Stimulated activated CD4-positive, alpha-beta T cell treated with anti-CD3 and anti-CD28 coated beads, Interleukin-12 subunit alpha, Interleukin-12 subunit beta, amount 100 ng/mL, for 4 hours (primary cell): Measurements from ENCODE around the gene VARS1.
"Not testable (repeated sequence)": the region's sequence is repeated elsewhere in the genome, so short reads cannot be mapped to it uniquely, and the experiment has no call there.

ENCODE experiments used
- DNase-seq: peaks from one replicate; pipeline ENCODE4 v3.0.0-alpha.2; 2020

The VARS1 gene

DNA sequence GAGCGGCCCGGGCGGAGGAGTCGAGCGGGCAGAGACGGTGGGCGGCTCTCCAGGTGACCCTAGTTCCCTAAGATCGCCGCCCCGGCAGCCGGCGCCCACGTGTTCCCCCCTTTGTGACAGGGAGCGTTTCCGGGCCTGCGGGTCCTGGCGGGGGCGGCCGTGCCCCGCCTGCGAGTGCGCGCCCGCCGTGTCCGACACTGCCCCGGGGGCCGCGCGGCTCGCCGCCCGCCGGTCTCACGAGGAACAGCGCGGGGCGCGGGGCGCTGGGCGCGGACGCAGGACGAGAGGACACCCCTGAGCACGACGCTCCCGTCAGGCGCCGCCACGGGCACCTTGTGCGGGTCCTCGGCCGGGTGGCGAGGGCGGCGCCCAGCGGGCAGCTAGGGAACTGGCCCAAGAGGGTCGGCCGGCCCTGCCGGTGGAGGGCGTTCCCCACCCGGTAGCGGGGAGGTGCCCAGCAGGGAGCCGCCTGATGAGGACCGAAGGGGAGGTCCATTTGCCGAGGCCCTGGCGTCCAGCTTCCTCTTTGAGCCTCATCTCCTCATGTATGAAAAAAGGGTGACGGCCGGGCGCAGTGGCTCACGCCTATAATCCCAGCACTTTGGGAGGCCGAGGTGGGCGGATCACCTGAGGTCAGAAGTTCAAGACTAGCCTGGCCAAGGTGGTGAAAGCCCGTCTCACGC lies at the start of gene VARS1:
Gene VARS1, minus strand, starts transcription at position 137 of the 683 bp plus-strand sequence. CDS start 535 bp downstream, outside the sequence.
- peak; percentile 79 for DNase-seq

DNA sequence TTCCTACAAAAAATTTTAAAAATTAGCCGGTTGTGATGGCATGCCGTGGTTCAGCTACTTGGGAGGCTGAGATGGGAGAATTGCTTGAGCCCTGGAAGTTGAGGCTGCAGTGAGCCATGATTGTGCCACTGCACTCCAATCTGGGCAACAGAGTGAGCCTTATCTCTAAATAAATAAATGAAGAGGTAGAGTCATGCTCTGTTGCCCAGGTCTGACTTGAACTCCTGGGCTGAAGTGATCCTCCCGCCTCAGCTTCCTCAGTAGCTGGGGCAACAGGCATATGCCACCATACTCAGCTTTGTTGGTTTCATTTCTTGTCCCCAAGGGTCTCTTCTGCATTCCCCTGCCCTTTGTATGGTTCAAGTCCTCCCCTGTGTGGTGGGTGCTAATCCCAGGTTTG lies 49.0 kb upstream of the VARS1 start:
- DNase-seq, result no peak

DNA sequence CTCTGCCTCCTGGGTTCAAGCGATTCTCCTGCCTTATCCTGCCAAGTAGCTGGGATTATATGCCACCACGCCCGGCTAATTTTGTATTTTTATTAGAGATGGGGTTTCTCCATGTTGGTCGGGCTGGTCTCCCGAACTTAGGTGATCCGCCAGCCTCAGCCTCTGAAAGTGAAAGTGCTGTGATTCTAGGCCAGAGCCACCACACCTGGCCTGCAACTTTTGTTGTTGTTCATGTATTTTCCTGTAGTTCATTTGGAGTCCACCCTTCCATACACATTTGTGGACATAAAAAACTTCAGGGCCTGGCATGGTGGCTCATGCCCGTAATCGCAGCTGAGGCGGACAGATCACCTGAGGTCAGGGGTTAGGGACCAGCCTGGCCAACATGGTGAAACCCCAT lies 46.5 kb upstream of the VARS1 start:
- no peak for DNase-seq

DNA sequence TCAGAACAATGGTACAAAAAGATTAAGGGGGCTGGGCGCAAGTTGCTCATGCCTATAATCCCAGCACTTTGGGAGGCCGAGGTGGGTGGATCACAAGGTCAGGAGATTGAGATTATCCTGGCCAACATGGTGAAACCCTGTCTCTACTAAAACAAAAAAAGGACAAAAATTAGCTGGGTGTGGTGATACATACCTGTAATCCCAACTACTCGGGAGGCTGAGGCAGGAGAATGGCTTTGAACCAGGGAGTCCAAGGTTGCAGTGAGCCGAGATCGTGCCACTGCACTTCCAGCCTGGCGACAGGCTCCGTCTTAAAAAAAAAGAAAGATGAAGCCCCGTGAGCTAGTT lies 44.2 kb upstream of the VARS1 start:
- DNase-seq, result not testable (repeated sequence)

DNA sequence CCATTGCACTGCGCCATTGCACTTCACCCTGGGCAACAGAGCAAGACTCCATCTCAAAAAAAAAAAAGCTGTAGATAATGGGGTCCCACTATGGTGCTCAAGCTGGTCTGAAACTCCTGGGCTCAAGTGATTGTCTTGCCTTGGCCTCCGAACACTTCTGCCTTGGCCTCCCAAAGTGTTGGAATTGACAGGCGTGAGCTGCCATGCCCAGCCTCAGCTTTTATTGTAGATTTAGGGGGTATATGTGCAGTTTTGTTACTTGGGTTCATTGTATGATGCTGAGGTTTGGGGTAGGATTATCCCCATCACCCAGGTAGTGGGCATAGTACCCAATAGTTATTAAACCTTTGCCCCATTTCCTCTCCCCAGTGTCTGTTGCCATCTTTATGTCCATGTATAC lies 43.4 kb upstream of the VARS1 start:
- no peak for DNase-seq

DNA sequence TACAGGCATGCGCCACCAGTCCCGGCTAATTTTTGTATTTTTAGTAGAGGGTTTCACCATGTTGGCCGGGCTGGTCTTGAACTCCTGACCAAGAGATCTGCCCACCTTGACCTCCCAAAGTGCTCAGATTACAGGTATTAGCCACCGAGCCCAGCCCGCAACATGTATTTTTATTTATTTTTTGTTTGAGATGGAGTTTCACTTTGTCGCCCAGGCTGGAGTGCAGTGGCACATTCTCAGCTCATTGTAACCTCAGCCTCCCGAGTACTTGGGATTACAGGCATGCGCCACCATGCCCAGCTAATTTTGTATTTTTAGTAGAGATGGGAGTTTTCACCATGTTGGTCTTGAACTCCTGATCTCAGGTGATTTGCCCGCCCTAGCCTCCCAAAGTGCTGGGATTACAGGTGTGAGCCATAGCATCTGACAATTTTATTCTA lies 42.6 kb upstream of the VARS1 start:
- not testable (repeated sequence) for DNase-seq

DNA sequence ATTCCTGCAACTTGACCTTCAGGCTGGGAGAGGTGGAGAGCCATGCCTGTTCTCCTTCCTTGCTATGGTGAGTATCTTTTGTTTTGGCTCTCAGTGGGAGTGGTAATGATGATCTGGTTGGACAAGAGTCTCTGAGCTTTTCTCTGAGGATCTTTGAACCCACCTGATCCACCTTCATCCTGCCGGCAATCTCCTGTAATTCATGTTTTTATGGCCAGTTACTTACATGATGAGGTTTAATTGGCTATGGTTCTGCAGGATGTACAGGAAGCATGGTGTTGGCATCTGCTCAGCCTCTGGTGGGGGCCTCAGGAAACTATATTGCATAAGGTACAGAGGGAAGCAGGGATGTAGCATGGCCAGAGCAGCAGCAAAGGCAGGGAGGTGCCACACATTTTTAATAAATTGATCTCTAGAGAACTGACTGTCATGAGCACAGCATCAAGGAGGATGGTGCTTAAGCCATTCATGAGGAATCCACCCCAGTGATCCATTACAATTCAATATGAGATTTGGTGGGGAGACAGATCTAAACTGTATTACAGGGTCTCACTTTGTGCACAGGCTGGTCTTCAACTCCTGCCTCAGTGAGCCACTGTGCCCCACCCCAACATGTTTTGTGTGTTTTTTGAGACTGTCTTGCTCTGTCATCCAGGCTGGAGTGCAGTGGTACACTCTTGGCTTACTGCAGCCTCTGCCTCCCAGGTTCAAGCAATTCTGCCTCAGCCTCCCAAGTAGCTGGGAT lies 42.0 kb upstream of the VARS1 start:
- DNase-seq, result no peak

DNA sequence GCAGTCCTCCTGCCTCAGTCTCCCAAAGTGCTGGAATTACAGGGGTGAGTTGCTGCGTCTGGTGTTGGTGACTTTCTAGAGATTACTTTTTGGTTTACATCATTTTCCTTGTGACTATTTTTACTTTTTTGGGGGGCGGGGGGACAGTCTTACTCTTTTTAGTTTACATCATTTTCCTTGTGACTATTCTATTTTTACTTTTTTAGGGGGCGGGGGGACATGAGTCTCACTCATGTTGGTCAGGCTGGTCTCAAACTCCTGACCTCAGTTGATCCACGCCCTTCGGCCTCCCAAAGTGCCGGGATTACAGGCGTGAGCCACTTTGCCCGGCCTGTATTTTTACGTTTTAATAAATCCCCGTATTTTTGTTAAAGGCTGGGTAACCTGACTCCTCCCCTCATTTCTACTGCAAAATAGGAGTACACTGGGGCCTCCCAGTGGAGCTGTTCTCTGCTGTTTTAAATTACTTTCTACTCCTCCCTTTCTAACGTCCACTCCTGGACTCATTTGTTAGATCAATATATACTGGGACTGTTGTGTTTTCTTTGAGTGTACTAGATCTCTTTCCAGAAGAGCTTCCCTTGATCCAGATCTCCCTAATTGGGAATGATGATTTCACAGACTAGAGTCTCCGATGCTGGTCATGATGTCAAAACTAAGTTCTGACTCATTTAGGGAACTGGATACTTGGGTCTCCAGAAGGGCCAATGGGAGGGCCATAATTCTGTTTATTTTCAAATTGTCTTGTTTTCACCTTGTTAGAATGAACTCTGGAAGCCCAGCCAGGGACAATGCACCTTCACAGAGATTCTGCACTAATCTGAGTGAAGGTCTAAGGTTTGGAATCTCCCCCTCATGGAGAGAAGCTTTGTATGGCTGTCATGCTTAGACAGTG lies 41.2 kb upstream of the VARS1 start:
- DNase-seq, result no peak

DNA sequence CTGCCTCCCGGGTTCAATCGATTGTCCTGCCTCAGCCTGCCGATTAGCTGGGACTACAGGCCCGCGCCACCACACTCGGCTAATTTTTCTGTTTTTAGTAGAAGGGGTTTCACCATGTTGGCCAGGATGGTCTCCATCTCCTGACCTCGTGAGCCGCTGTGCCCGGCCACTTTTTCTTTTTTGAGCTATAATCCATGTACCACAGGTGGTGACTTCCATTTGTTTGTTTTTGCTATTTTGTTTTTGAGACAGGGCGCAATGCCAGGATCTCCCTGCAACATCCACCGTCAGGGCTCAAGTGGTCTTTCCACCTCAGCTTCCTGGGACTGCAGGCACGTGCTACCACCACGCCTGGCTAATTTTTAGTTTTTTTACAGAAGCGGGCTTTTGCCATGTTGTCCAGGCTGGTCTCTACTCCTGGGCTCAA lies 40.5 kb upstream of the VARS1 start:
- no peak for DNase-seq

DNA sequence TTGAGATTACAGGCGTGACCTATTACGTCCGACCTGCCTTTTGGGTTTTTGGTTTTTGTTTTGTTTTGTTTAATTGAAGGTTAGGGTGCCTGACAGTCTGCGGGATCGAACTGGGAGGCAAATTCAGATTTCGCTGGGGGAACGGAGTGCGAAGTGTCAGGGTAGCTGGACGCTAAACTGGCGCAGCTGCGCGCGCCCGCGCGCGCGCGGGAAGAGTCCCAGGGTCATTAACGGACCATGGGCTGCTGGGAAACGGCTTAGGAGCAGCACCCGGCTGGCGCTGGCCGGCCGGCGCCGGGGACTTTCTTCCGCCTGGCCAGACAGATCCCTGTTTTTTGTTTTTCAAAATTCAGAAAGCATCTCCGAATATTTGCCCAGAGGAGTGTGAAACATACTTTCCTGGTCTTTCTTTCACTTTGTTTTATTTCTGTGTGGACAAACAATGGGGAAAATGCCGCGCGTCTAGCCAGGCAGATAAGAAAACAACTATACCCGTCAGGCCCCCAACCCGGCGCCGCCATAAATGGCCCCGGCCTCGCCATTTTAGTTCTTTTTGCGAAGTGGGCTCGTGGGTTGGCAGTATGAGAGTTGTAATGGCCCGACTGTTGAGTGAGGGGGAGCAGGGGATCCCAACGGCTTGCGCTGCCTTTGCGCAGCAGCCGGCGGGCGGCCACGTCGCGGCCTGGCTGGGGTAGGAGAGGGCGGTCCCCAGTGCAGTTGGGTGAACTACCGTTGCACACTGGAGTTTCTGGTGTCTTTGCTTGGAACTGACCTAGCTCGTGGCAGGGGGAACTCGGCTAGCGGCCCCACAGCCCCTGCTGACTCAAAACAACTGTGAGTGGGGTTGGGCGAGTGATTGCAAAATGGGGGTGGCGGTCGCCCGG lies 39.1 kb upstream of the VARS1 start:
- peak; percentile 79 for DNase-seq

DNA sequence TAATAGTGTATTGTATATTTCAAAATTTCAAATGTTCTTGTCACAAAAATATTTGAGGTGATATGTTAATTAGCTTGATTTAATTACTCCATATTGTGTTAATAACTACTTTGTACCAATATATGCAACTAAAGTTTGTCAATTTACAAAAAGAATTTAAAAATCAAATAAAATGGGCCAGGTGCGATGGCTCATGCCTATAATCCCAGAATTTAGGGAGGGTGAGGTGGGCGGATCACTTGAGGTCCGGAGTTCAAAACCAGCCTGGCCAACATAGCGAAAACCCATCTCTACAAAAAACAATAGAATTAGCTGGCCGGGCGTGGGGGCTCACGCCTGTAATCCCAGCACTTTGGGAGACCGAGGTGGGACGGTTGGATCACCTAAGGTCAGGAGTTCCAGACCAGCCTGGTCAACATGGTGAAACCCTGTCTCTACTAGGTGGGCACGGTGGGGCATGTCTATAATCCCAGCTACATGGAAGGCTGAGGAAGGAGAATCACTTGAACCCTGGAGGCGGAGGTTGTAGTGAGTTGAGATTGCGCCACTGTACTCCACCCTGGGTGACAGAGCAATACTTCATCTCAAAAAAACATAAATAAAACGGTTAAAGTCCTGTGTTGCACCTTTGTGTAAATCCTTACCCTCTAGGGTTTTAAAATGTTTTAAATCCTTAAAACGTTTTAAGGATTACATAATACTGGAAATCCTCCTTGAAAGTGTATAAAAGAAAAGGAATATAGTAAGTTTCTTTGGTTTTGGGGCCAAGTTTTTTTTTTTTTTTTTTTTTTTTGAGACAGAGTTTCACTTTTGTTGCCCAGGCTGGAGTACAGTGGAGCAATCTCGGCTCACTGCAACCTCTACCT lies 36.0 kb upstream of the VARS1 start:
- DNase-seq, result no peak

DNA sequence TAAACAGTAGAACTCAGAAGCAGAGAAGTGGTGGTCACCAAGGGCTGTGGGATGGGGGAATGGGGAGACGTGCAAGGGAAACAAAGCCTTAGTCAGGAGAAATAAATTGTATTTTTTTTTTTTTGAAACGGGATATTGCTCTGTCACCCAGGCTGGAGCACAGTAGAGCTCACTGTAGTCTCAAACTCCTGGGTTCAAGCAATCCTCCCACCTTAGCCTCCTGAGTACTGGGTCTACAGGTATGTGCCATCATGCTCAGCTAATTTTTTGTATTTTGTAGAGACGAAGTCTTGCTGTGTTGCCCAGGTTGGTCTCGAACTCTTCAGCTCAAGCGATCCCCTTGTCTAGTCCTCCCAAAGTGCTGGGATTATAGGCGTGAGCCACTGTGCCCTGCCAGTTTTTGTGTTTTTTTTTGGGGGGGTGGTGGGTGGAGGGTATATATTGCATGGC lies 35.4 kb upstream of the VARS1 start:
- no peak for DNase-seq

DNA sequence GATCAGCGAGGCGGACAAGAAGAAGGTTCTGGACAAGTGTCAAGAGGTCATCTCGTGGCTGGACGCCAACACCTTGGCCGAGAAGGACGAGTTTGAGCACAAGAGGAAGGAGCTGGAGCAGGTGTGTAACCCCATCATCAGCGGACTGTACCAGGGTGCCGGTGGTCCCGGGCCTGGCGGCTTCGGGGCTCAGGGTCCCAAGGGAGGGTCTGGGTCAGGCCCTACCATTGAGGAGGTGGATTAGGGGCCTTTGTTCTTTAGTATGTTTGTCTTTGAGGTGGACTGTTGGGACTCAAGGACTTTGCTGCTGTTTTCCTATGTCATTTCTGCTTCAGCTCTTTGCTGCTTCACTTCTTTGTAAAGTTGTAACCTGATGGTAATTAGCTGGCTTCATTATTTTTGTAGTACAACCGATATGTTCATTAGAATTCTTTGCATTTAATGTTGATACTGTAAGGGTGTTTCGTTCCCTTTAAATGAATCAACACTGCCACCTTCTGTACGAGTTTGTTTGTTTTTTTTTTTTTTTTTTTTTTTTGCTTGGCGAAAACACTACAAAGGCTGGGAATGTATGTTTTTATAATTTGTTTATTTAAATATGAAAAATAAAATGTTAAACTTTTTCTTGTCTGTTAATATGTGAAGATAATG lies 34.2 kb upstream of the VARS1 start:
- DNase-seq, result no peak

DNA sequence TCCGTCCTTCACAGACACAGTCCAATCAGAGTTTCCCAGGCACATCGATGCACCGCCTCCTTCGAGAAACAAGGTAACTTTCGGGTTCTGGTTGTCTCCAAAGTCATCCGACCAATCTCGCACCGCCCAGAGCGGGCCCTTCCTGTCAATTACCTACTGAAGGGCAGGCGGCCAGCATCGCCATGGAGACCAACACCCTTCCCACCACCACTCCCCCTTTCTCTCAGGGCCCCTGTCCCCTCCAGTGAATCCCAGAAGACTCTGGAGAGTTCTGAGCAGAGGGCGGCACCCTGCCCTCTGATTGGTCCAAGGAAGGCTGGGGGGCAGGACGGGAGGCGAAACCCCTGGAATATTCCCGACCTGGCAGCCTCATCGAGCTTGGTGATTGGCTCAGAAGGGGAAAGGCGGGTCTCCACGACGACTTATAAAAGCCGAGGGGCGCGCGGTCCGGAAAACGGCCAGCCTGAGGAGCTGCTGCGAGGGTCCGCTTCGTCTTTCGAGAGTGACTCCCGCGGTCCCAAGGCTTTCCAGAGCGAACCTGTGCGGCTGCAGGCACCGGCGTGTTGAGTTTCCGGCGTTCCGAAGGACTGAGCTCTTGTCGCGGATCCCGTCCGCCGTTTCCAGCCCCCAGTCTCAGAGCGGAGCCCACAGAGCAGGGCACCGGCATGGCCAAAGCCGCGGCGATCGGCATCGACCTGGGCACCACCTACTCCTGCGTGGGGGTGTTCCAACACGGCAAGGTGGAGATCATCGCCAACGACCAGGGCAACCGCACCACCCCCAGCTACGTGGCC lies 31.9 kb upstream of the VARS1 start, which contains the start of gene HSPA1B:
Gene HSPA1B, plus strand, starts transcription at position 453 of the 794 bp plus-strand sequence. Its CDS starts 213 bp downstream, at position 666.
- DNase-seq, result peak; percentile 83

DNA sequence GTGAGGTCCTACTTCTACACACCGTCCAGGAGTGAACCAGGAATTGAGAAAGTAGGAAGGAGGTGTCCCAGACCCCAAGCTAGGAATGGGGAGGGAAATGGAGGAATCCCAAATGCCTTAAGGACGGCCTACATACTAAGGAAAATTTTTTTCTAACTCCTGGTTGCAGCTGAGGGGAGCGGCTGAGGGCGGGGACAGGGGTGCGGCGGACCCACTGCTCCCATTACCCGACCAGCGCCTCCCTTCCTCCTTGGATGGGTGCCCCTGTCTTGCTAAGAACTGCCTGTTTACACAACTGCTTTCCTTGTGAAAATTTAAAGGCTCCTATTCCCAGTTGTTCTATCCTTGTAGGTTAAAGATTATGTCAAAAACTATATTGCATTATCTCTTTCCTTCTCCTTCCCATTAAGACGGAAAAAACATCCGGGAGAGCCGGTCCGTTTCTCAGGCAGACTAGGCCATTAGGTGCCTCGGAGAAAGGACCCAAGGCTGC lies 31.3 kb upstream of the VARS1 start:
- DNase-seq, result no peak

DNA sequence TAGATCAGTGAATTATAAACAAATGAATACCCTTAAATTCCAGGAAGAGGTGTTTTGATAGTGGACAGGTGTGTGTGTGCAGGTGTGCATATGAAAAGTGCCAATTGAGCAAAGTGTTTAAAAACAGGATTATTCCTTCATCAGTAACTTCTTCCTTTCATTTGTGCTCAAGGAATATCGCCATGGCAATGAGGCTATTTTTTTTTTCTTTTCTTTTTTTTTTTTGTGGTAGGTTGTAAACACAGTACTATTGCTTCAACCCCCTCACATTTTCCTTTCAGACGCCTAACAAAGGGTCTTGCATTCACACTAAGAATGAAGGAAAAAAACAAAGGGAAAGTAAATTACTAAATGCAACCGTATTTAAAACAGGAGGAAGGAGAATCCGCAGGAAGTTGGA lies 30.0 kb upstream of the VARS1 start:
- no peak for DNase-seq

DNA sequence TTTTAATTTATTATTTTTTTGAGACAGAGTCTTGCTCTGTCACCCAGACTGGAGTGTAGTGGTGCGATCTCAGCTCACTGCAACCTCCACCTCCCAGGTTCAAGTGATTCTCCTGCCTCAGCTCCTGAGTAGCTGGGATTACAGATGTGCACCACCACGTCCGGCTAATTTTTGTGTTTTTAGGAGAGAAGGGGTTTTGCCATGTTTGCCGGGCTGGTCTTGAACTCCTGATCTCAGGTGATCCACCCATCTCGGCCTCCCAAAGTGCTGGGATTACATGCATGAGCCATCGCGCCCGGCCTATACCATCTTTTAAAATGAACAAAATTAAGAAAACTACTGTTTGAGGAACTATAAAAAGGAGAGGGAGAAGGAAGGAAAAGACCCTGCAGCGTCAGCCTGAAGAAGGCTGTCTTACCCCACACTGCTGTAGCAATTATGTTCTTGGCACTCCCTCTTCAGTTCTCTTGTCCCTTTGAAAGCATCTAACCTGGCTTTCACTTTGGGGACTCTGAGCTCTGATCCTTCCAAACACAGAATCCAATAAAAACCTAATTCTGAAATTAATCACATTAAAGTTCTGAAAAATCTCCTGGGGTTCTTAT lies 28.1 kb upstream of the VARS1 start:
- not testable (repeated sequence) for DNase-seq

DNA sequence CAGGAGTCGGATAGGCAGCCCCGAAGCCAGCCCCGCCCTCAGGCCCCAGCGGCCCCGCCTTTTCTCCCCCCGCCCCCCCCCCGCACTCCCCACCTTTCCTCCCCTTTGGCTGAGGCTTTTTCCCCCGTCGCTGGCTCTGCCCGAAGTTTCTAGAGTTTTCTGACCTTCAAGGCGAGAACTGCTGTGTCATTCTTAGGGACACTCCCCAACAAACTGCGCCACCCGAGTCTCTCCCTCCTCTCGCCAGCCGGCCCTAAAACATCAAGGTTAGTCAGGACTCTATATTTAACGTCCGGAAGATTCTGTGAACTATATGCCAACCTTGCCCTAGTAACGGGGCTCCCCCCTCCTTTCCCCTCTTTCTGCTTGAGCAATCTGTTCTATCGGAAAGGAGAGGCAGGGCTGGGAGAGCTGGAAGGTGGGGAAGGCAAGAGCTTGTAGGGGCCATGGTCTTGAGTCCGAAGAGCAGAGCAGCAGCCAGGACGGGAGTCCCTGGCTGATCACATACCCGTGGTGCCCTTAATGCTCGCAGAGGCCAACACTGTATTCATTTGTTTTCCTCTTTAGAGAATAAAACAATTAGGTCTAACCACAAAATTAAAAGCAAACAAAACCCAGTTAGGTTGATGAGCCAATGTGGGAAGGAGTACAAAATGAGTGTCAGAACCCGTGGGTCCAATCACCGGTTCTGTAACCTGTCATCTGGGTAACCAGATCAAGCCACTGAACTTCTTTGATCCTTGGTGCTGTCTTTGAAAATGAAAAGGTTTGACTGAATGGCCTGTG lies 26.7 kb upstream of the VARS1 start:
- DNase-seq, result peak; percentile 58
